Esophagus muscularis mucosa (tissue), 4 donors: ENCODE data around the gene PPM1M.

ENCODE experiments used
- CTCF ChIP-seq, 3 experiments: fragments of 200-600 bp in 2 of 3; fragments of 450-650 bp in 1 of 3; sonication (generic) in 2 of 3; IDR thresholded peaks; one replicate each; pipeline ENCODE4 v1.5.1; 2017 to 2019; ENCODE audit warnings: antibody characterized with exemption in 3 of 3, mild to moderate bottlenecking in 2 of 3, moderate library complexity in 1 of 3
- EP300 ChIP-seq: sonication (generic); formaldehyde crosslinking; IDR thresholded peaks from one replicate; pipeline ENCODE4 v1.6.1; 2017; ENCODE audit warnings: antibody characterized with exemption
- POLR2A ChIP-seq: fragments of 450-650 bp; IDR thresholded peaks from one replicate; pipeline ENCODE4 v1.6.1; 2017; ENCODE audit warnings: antibody characterized with exemption, moderate library complexity, mild to moderate bottlenecking, low read depth

GRCh38 chr3:52221141-52221562 is 24.4 kb upstream of the PPM1M start:
- TF ChIP-seq POLR2A (no peak), CTCF (IDR thresholded peaks at IDR 0.05) (no peak), EP300 (no peak)
